ENCODE data around the gene MARCO. TPM values are rescaled to one million over a fixed set of nuclear protein-coding genes. Genes with fewer than 3 reads are reported as not detected.
"Not testable (repeated sequence)": the region's sequence is repeated elsewhere in the genome, so short reads cannot be mapped to it uniquely, and the experiment has no call there.

MARCO gene
- total RNA-seq, 1 experiment from 2014 or later, result 0.43 TPM

DNA sequence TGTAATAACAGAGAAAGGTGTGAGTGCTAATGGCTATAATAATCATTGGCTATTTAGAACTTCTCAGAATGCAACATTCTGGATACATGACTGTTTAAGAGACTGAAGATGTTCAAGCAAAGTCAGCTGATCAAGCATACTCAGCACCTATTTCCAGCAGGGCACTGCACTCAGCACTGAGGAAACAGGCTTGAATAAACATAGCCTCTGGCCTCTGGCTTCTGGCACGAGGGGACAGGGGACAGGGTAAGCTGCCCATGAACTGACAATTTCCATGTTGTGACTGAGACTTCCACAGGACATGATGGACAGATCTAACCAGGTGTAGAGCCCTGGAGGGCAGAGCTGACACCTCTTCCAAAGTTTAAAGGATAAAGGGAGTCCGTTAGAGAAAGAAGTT is 1.3 kb downstream of the MARCO start:
- no peaks in the 10 kb centered on the region for H3K27me3 ChIP-seq (replicated peaks; ENCODE audit: control insufficient read depth, insufficient read depth, low read length)

DNA sequence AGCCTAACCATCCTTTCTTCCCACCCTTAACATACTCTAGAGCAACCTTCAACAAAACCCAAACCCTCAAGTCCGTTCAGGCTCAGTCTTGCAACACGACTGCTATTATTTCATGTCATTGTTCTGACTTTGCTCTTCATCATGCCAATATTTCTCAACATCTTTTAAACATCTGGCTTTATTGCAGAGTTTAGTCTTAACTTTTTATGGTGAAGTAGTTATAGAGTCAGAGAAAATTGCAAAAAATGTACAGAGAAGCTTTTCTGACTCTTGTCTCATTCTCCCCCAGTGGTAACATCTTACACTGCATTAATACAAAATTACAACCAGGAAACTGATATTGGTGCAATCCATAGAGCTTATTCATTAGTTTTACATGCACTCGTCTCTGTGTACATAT is 3.9 kb downstream of the MARCO start:
- no peaks in the 10 kb centered on the region for H3K27me3 ChIP-seq (replicated peaks; ENCODE audit: control insufficient read depth, insufficient read depth, low read length)
- DNase-seq, result no peak
- no peak overlapping the region for H3K27ac Mint-ChIP-seq (ENCODE audit: unreplicated experiment)
- no peak overlapping the region for H3K4me3 ChIP-seq (ENCODE audit: low read depth, low read length)
- H3K9me3 Mint-ChIP-seq (ENCODE audit: unreplicated experiment), result no peaks in the 10 kb centered on the region
- peaks cover 6% of the 10 kb centered on the region for H3K4me1 Mint-ChIP-seq (ENCODE audit: low read depth, unreplicated experiment)
- no peaks in the 10 kb centered on the region; the same call in 1 of the 2 replicates for H3K9me3 ChIP-seq
- ChIA-PET POLR2A (no interaction called here), CTCF (no interaction called here)
- intact Hi-C loops (cut with micrococcal nuclease; ENCODE audit: unreplicated experiment), result no loop called here
- no peaks in the 10 kb centered on the region for H3K27me3 Mint-ChIP-seq (ENCODE audit: insufficient read depth, unreplicated experiment)
- H3K4me3 Mint-ChIP-seq (ENCODE audit: unreplicated experiment), result no peak overlapping the region
- H3K36me3 Mint-ChIP-seq (ENCODE audit: insufficient read depth, unreplicated experiment), result no peaks in the 10 kb centered on the region
- TF ChIP-seq, protein P1, sequence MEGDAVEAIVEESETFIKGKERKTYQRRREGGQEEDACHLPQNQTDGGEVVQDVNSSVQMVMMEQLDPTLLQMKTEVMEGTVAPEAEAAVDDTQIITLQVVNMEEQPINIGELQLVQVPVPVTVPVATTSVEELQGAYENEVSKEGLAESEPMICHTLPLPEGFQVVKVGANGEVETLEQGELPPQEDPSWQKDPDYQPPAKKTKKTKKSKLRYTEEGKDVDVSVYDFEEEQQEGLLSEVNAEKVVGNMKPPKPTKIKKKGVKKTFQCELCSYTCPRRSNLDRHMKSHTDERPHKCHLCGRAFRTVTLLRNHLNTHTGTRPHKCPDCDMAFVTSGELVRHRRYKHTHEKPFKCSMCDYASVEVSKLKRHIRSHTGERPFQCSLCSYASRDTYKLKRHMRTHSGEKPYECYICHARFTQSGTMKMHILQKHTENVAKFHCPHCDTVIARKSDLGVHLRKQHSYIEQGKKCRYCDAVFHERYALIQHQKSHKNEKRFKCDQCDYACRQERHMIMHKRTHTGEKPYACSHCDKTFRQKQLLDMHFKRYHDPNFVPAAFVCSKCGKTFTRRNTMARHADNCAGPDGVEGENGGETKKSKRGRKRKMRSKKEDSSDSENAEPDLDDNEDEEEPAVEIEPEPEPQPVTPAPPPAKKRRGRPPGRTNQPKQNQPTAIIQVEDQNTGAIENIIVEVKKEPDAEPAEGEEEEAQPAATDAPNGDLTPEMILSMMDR (IDR thresholded peaks at IDR 0.05; ENCODE audit: insufficient read depth in 1 of 2, low read depth in 1 of 2, low read length in 1 of 2, severe bottlenecking in 1 of 2, unreplicated experiment in 1 of 2), result no peak
- H3K36me3 ChIP-seq (ENCODE audit: control insufficient read depth, insufficient read depth, low read length), result no peaks in the 10 kb centered on the region
- no peaks in the 10 kb centered on the region; the same call in 1 of the 2 replicates for H3K4me1 ChIP-seq
- no TSS peak for BruUV-seq (replicated peaks)

More for the DNA sequence above, 1.3 kb downstream of the MARCO start:
- Mint-ChIP-seq H3K9me3 (ENCODE audit: unreplicated experiment) (no peaks in the 10 kb centered on the region), H3K27ac (ENCODE audit: unreplicated experiment) (no peak overlapping the region), H3K4me1 (ENCODE audit: low read depth, unreplicated experiment) (no peaks in the 10 kb centered on the region), H3K4me3 (ENCODE audit: unreplicated experiment) (no peak overlapping the region), H3K27me3 (ENCODE audit: insufficient read depth, unreplicated experiment) (no peaks in the 10 kb centered on the region), H3K36me3 (ENCODE audit: insufficient read depth, unreplicated experiment) (no peaks in the 10 kb centered on the region)
- Histone ChIP-seq H3K4me3 (ENCODE audit: low read depth, low read length) (no peak overlapping the region), H3K9me3 (no peaks in the 10 kb centered on the region; the same call in 1 of the 2 replicates), H3K36me3 (ENCODE audit: control insufficient read depth, insufficient read depth, low read length) (no peaks in the 10 kb centered on the region), H3K4me1 (no peaks in the 10 kb centered on the region; the same call in 1 of the 2 replicates)
- TF ChIP-seq, protein P1 (IDR thresholded peaks at IDR 0.05; ENCODE audit: insufficient read depth in 1 of 2, low read depth in 1 of 2, low read length in 1 of 2, severe bottlenecking in 1 of 2, unreplicated experiment in 1 of 2), result no peak
- CTCF ChIA-PET, result no interaction called here
- POLR2A ChIA-PET, result no interaction called here
- intact Hi-C loops (cut with micrococcal nuclease; ENCODE audit: unreplicated experiment), result loop anchor here (2.0 kb wide), 1 partner anchor 60 kb away; no protein-coding TSS in a partner anchor
- no TSS peak for BruUV-seq (replicated peaks)
- DNase-seq, result no peak

DNA sequence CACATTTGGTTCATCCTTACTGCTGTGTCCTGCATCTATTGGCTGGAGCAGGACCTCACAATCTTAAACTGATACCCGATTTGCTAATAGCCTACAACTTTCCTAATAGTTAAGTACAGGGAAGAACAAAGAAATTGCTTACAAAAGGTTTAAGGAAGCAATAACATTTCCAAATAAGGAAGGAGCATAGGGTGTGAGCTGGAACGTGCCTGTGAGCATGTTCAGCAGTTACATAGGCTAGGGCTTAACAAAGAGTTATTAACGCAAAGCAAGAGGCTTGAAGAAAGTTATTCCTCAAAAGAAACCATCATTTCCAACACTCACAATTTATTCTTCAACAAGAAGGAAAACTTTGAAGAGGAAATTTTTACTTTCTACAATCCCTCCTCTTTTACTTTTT is 6.3 kb downstream of the MARCO start:
- intact Hi-C loops (cut with micrococcal nuclease; ENCODE audit: unreplicated experiment); H3K4me3 Mint-ChIP-seq (ENCODE audit: unreplicated experiment): not testable (repeated sequence)

More for the DNA sequence above, 6.3 kb downstream of the MARCO start:
- H3K27ac Mint-ChIP-seq (ENCODE audit: unreplicated experiment); H3K9me3 Mint-ChIP-seq (ENCODE audit: unreplicated experiment); H3K4me3 ChIP-seq (ENCODE audit: low read depth, low read length); BruUV-seq (replicated peaks); H3K27me3 ChIP-seq (replicated peaks; ENCODE audit: control insufficient read depth, insufficient read depth, low read length); H3K36me3 ChIP-seq (ENCODE audit: control insufficient read depth, insufficient read depth, low read length); H3K27me3 Mint-ChIP-seq (ENCODE audit: insufficient read depth, unreplicated experiment); H3K9me3 ChIP-seq; H3K36me3 Mint-ChIP-seq (ENCODE audit: insufficient read depth, unreplicated experiment); H3K4me1 Mint-ChIP-seq (ENCODE audit: low read depth, unreplicated experiment); POLR2A ChIA-PET; H3K4me1 ChIP-seq; DNase-seq: not testable (repeated sequence)
- CTCF ChIA-PET, result interaction anchor here (0.6 kb wide), 1 partner anchor 409 kb away, joined by 6 read pairs; no protein-coding TSS in a partner anchor
